Thoracic aorta (tissue), 2 donors: ENCODE results near the gene CEP131. TPM values are rescaled to one million over a fixed set of nuclear protein-coding genes. Genes with fewer than 3 reads are reported as not detected.

Source experiments
- ATAC-seq: fragments of 150-250 bp; one replicate; pipeline ENCODE4 v1.8.0; 2017; ENCODE audit warnings: low read depth; ENCODE audit not compliant: insufficient number of reproducible peaks, low FRiP score
- DNase-seq: peaks from one replicate; pipeline ENCODE4 v3.0.0-alpha.2; 2020; ENCODE audit warnings: low spot score
- H3K27ac ChIP-seq, 2 donors: fragments of 200-600 bp; sonication (generic); 1 replicate in 1 of 2; 2 replicates in 1 of 2; pipeline ENCODE4 v1.5.1; 2016; ENCODE audit warnings: mild to moderate bottlenecking in 2 of 2, moderate library complexity in 2 of 2
- H3K27me3 ChIP-seq: fragments of 200-600 bp; sonication (generic); replicated peaks from 2 replicates; pipeline ENCODE4 v1.6.0; 2016; ENCODE audit warnings: mild to moderate bottlenecking; ENCODE audit not compliant: insufficient read depth
- H3K36me3 ChIP-seq: fragments of 200-600 bp; sonication (generic); one replicate; pipeline ENCODE4 v1.5.1; 2016
- H3K4me1 ChIP-seq, 2 donors: fragments of 200-600 bp; sonication (generic); 1 replicate in 1 of 2; 2 replicates in 1 of 2; pipeline versions ENCODE4 v1.5.1 to v1.6.0; 2016; ENCODE audit warnings: low read depth in 2 of 2, mild to moderate bottlenecking in 1 of 2; ENCODE audit not compliant: control insufficient read depth in 1 of 2
- H3K4me3 ChIP-seq: fragments of 200-600 bp; sonication (generic); 2 replicates; pipeline ENCODE4 v1.5.1; 2016; ENCODE audit warnings: mild to moderate bottlenecking
- H3K9me3 ChIP-seq: fragments of 200-600 bp; sonication (generic); 2 replicates; pipeline ENCODE4 v1.5.1; 2016
- CTCF ChIP-seq: fragments of 200-600 bp; sonication (generic); IDR thresholded peaks from one replicate; pipeline ENCODE4 v1.5.1; 2019; ENCODE audit warnings: antibody characterized with exemption
- total RNA-seq, 2 donors: library from RNA; depleted of rRNA; stranded (reverse); fragments of >200 nt; gene quantifications; one replicate each; pipeline versions ENCODE4 v1.1.0 to v1.2.3, GENCODE V29; 2016

CEP131 gene
- total RNA-seq, 2 donors from 2014 or later = 5.8 to 11.4 TPM

DNA sequence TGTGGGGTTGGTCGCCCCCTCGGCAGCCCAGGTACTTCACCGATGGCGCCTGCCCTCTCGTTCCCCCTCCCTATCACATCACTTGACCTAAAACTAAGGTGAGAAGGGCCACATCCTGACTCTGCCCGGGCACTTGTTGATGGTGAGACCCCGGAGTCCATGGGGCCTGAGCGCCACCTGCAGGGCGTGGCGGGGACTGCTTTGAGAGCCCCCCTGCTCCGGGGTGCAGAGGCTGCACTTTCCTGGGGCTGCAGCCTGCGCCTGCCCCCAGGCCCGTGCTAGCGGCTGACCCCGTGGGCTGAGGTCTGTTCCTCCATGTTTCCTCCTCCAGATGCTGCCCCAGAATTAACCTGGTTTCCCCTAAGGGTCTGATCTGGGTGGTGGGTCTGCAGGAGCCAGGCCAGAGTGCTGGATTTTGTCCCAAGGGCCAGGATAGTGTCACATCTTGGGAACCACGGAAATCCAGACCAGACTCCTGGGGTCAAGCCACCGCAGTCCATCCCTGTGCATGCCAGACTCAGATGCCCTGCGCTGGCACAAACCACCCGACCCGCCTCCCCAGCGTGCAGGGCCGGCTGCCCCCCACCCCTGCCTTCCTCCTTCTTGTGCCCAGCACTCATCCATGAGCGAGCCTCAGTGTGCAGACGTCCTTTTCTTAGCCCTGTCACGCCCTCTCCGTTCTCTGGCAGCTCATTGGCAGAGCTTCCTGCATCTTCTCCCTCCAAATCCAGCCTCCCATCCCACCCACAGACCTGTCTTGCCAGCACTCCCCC is 19.1 kb upstream of the CEP131 start:
- H3K27ac ChIP-seq = no peak overlapping the region
- DNase-seq = no peak
- TF ChIP-seq CTCF = peak; percentile 84
- no peaks in the 10 kb centered on the region for H3K27me3 ChIP-seq
- no peak for ATAC-seq
- H3K4me3 ChIP-seq = no peak overlapping the region
- no peaks in the 10 kb centered on the region for H3K9me3 ChIP-seq
- peaks cover 18 to 27% of the 10 kb centered on the region in 2 donors for H3K4me1 ChIP-seq
- H3K36me3 ChIP-seq = no peaks in the 10 kb centered on the region

GRCh38 chr17:81241203-81241602 is 18.4 kb upstream of the CEP131 start:
- Histone ChIP-seq H3K4me3 (no peak overlapping the region), H3K36me3 (peaks cover 5% of the 10 kb centered on the region), H3K4me1 (peaks cover 18 to 27% of the 10 kb centered on the region in 2 donors), H3K9me3 (no peaks in the 10 kb centered on the region), H3K27me3 (no peaks in the 10 kb centered on the region), H3K27ac (no peak overlapping the region)
- DNase-seq (no peak), ATAC-seq (no peak)
- no peak for TF ChIP-seq CTCF

- no peak for TF ChIP-seq CTCF
- H3K9me3 ChIP-seq = no peaks in the 10 kb centered on the region
- H3K4me3 ChIP-seq = no peak overlapping the region
- no peak overlapping the region for H3K27ac ChIP-seq
- peaks cover 6% of the 10 kb centered on the region for H3K36me3 ChIP-seq
- H3K4me1 ChIP-seq = peaks cover 18 to 27% of the 10 kb centered on the region in 2 donors
- H3K27me3 ChIP-seq = no peaks in the 10 kb centered on the region
- DNase-seq = no peak
- no peak for ATAC-seq
These were observed 18.0 kb upstream of the CEP131 start for GRCh38 chr17:81240761-81241160.

- no peaks in the 10 kb centered on the region for H3K27me3 ChIP-seq
- no peak for TF ChIP-seq CTCF
- peak overlapping the region; percentile 94 for H3K4me3 ChIP-seq
- peak overlapping the region; percentile 62 to 72 for H3K27ac ChIP-seq
- H3K4me1 ChIP-seq = peaks cover 18 to 27% of the 10 kb centered on the region in 2 donors
- DNase-seq = no peak
- no peaks in the 10 kb centered on the region for H3K9me3 ChIP-seq
- no peak for ATAC-seq
- peaks cover 6% of the 10 kb centered on the region for H3K36me3 ChIP-seq
These were observed 17.2 kb upstream of the CEP131 start for GRCh38 chr17:81239714-81240555.
